ENCODE measurements around the gene LPA.

LPA gene

DNA sequence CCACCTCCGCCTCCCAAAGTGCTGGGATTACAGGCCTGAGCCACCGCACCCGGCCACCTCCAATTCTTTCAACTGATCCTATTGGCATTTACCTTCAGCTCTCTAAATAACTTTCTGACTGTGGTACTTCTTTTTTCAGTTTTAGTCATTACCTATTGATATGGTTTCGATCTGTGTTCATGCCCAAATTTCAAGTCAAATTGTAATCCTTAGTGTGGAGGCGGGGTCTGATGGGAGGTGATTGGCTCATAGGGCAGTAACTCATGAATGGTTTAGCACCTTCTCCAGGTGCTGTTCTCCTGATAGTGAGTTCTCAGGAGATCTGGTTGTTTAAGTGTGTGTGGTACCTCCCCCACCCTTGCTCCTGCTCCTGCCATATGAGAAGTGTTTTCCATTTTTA is 140.9 kb downstream of the LPA start:
- POLR2A ChIA-PET = no interaction called here
- no peak for DNase-seq (ENCODE audit: extremely low spot score)
- CTCF ChIA-PET = interaction anchor here (8.5 kb wide), 1 partner anchor 10 kb away, joined by 127 read pairs; no protein-coding TSS in a partner anchor
- TF ChIP-seq, protein P1, sequence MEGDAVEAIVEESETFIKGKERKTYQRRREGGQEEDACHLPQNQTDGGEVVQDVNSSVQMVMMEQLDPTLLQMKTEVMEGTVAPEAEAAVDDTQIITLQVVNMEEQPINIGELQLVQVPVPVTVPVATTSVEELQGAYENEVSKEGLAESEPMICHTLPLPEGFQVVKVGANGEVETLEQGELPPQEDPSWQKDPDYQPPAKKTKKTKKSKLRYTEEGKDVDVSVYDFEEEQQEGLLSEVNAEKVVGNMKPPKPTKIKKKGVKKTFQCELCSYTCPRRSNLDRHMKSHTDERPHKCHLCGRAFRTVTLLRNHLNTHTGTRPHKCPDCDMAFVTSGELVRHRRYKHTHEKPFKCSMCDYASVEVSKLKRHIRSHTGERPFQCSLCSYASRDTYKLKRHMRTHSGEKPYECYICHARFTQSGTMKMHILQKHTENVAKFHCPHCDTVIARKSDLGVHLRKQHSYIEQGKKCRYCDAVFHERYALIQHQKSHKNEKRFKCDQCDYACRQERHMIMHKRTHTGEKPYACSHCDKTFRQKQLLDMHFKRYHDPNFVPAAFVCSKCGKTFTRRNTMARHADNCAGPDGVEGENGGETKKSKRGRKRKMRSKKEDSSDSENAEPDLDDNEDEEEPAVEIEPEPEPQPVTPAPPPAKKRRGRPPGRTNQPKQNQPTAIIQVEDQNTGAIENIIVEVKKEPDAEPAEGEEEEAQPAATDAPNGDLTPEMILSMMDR (IDR thresholded peaks at IDR 0.05; ENCODE audit: control extremely low read depth, extremely low read depth, low read depth, missing control alignments) = no peak

DNA sequence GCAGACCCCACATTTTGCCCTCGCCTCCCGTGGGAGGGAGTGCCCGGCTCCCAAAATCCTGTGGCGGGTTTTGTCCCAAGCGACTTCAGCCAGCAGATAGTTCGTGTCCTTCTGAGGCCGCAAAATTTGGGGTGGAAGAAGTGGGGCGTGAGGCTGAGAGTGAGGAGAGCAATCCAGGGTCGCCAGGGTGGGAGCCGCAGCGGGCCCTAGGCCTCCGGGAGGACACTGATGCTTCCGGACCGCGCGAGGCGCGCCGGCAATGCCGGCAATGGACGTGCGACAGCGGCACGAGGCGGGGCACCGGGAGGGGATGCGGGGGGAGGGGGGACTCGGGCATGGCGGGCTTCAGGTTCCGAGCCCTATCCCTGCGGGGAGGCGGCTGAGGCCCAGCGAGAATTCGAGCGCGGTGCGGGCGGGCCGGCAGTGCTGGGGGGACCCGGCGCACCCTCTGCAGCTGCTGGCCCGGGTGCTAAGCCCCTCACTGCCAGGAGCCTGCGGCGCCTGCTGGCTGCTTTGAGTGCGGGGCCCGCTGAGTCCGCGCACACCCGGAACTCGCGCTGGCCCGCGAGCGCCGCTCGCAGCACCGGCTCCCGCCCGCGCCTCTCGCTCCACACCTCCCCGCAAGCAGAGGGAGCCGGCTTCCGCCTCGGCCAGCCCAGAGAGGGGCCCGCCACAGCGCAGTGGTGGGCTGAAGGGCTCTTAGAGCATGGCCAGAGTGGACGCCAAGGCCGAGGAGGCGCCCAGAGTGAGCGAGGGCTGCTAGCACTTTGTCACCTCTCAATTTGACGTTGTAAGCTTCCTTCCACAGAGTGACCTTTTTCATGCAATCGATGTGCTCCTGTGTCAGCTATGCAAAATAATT is 143.8 kb downstream of the LPA start:
- ChIA-PET POLR2A (no interaction called here), CTCF (interaction anchor here (0.6 to 8.5 kb wide), 29 partner anchors 8 to 1342 kb away, joined by 3 to 127 read pairs (median 4); no protein-coding TSS in a partner anchor)
- TF ChIP-seq, protein P1 (IDR thresholded peaks at IDR 0.05; ENCODE audit: control extremely low read depth, extremely low read depth, low read depth, missing control alignments) = no peak
- peak; percentile 48 for DNase-seq (ENCODE audit: extremely low spot score)

DNA sequence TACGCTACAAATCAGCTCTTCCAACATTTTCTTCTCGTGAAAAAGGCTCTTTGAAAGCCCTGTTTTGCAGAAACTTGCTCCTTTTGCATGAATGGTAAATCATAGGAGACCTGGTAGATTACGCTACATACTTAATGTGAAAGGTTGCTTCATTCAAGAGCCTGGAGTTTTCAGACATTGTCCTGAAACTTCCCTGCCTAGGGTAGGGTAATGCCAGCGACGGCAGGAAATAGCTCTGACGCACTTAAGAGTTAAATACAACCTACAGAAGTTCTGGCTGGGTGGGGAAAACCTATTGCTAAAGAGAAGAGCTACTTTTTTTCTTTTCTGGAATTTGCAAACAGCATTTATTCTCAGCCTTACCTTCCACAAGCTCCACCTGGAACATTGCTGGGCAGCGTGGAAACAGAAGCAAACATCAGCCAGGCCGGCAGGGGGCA is 144.5 kb downstream of the LPA start:
- CTCF ChIA-PET = interaction anchor here (0.6 to 8.5 kb wide), 20 partner anchors 10 to 1343 kb away, joined by 3 to 127 read pairs (median 4); no protein-coding TSS in a partner anchor
- POLR2A ChIA-PET = no interaction called here
- peak; percentile 76 for DNase-seq (ENCODE audit: extremely low spot score)
- TF ChIP-seq, protein P1 (IDR thresholded peaks at IDR 0.05; ENCODE audit: control extremely low read depth, extremely low read depth, low read depth, missing control alignments) = peak; percentile 96

DNA sequence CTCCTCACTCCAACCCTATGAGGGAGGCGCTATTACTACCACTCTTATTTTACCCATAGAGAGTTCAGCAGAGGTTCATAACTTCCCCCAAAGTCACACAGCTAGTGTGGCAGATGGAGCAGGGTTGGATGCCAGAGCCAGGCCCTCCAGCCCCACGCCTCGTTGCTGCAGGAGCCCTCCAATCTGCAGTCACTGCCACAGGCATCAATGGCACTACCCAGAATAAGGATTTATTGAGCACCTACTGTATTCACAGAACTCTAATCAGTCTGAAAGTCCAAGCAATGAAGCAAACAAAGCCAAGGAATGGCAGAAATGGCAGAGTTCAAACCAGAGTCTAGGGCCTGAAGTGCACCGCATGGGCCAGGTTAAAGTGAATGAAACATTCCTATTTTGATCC is 144.9 kb downstream of the LPA start:
- ChIA-PET POLR2A (no interaction called here), CTCF (interaction anchor here (0.6 to 8.5 kb wide), 20 partner anchors 10 to 1343 kb away, joined by 3 to 127 read pairs (median 4); no protein-coding TSS in a partner anchor)
- TF ChIP-seq, protein P1 (IDR thresholded peaks at IDR 0.05; ENCODE audit: control extremely low read depth, extremely low read depth, low read depth, missing control alignments) = no peak
- DNase-seq (ENCODE audit: extremely low spot score) = no peak

DNA sequence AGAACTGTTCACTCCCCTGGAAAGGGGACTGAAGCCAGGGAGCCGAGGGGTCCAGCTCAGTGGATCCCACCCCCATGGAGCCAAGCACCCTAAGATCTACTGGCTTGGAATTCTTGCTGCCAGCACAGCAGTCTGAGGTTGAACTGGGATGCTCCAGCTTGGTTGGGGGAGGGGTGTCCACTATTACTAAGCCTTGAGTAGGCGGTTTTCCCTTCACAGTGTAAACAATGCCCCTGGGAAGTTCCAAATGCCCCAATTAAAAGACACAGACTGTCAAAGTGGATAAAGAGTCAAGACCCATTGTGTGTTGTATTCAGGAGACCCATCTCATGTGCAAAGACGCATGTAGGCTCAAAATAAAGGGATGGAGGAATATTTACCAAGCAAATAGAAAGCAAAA is 150.2 kb downstream of the LPA start:
- CTCF ChIA-PET = interaction anchor here (1.1 to 1.5 kb wide), 2 partner anchors 20 to 21 kb away, joined by 3 to 4 read pairs; no protein-coding TSS in a partner anchor
- TF ChIP-seq, protein P1 (IDR thresholded peaks at IDR 0.05; ENCODE audit: control extremely low read depth, extremely low read depth, low read depth, missing control alignments) = no peak

DNA sequence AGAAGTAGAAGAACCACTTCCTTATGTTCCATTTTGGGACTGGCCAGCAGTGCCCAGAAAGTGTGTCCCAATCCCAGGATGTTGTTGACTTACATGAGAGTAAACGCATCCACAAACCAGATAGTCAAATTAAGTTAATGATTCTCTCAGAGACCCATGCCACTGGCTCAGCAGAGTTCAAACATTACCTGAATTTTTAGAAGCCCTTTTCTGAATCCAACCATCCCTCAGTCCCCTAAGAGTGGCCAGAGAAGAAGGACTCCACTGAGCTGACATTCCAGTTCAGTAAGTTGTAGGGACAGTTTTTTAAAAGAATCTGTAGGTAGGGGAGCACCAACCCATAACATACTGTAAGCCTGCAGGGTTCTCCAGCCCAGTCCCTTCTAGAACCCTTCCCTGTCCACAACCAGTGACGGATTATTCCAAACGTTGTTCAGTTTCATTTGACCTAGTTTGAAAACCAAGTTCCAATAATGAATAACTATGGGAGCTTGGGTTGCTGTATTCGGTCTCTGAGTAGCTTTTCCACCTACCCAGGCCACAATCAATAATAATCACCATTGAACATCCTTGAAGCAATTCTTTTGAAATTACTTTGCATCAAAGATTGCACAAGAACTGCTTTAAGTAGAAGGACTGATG is 153.0 kb downstream of the LPA start:
- DNase-seq (ENCODE audit: extremely low spot score) = no peak
- ChIA-PET POLR2A (no interaction called here), CTCF (interaction anchor here (1.0 to 5.5 kb wide), 4 partner anchors 8 to 23 kb away, joined by 3 to 27 read pairs (median 8); no protein-coding TSS in a partner anchor)
- TF ChIP-seq, protein P1 (IDR thresholded peaks at IDR 0.05; ENCODE audit: control extremely low read depth, extremely low read depth, low read depth, missing control alignments) = no peak

More for the DNA sequence above, 150.2 kb downstream of the LPA start:
- DNase-seq (ENCODE audit: extremely low spot score) = no peak
- POLR2A ChIA-PET = no interaction called here
